Stimulated activated CD4-positive, alpha-beta T cell treated with anti-CD3 and anti-CD28 coated beads, Interleukin-4, amount 100 ng/mL, for 4 hours (primary cell): ENCODE data around the gene CGB3.
"Not testable (repeated sequence)": the region's sequence is repeated elsewhere in the genome, so short reads cannot be mapped to it uniquely, and the experiment has no call there.

Experiments
- DNase-seq, 2 experiments: peaks; one replicate each; pipeline ENCODE4 v3.0.0-alpha.2; 2020

Gene CGB3

DNA sequence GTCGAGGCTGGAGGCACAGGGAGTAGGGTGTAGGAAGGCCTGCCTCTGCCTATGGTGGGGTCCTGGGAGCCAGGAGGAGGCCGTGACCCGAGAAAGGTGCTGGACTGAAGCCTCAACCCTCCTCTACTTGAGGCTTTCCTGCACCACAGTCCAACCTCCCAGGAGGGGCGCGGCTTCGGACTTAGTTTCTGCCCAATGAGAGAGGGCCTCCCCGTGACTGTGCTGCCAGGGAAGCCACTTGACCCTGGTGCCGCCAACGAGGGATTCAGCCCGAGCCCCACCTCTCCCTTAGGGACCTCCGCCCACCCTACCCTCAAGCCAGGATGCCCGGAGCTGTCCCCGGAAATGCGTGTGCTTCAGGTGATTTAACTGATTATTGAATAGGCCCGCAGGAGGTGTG lies at the start of gene CGB3:
CGB3 (minus strand) TSS at position 101 of the 400 bp plus-strand sequence. CDS start 362 bp downstream, outside the sequence.
- not testable (repeated sequence) for DNase-seq

DNA sequence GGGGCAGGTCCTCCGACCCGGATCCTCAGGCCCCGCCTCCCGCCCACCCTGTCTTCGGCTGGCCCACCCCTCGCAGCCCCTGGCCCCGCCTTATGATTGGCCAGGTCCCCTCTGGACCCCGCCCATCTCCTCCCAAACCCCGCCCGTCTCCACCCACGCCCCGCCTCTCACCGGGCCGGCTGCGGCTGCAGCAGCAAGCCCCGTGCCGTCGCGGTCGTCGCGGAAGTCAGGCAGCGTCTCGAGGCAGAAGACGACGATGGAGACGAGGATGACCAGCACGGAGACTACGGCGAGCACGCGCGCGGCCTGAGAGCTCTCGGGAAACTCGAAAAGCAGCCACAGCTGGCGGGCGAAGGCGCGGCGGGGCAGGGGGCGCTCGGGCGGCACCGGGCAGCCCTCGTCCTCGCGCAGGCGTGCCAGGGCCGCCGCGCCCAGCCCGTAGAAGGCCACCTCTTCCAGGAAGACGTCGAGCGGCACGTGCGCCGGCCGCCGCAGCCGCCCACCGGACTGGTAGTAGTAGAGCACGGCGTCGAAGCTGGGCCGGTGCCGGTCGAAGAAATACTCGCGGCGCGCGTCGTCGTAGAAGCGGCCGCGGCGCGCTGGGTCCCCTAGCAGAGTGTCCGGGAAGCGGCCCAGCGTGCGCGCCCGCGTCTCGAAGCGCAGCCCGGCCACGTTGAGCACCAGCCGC lies 47.9 kb upstream of the CGB3 start:
- DNase-seq: peak in 1 of 2 experiments; percentile 46

DNA sequence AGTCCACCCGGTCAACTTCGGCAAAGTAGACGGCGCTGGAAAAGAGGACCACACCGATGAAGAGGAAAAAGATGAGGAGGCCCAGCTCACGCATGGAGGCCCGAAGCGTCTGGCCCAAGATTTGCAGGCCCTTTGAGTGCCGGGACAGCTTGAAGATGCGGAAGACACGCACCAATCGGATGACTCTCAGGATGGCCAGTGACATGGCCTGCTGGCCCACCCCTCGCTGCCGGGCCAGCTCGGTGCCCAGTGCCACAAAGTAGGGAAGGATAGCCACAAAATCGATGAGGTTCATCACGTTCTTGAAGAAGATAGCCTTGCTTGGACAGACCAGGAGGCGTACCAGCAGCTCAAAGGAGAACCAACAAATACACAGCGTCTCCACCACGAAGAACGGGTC lies 46.3 kb upstream of the CGB3 start:
- DNase-seq: no peak

DNA sequence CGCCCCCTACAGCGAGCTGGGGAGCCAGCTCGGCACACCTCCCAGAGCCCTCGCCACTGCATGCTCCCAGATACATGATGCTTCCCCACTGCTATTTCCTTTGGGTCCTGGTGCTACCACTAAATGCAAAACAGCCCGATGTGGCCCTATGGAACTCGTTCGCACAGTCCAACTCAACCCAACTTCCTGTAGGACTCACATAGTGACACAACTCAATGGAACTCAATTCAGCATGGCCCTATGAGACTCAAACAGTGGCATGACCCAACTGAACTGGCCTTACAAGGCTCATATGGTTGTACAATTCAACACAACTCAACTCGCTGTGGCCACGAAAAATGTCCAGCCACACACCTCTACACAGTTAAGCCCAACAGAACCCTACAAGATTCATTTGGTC lies 44.9 kb upstream of the CGB3 start:
- DNase-seq: no peak

DNA sequence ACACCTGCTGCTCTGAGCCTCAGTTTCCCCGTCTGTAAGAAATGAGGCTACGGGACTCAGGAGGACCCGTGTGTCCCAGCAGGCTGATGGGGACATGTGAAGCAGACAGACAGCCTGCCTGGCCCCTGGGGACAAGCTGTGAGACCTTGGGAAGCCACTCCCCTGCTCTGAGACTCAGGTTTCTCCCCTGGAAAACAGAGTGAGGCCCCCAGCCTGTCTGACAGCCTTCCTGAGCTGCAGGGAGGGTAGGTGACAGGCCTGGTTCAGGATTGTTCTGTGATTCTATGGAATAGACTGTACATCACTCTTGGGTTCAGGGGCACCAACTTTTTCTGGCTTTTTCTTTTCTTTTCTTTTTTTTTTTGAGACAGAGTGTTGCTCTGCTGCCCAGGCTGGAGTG lies 43.4 kb upstream of the CGB3 start:
- no peak for DNase-seq

DNA sequence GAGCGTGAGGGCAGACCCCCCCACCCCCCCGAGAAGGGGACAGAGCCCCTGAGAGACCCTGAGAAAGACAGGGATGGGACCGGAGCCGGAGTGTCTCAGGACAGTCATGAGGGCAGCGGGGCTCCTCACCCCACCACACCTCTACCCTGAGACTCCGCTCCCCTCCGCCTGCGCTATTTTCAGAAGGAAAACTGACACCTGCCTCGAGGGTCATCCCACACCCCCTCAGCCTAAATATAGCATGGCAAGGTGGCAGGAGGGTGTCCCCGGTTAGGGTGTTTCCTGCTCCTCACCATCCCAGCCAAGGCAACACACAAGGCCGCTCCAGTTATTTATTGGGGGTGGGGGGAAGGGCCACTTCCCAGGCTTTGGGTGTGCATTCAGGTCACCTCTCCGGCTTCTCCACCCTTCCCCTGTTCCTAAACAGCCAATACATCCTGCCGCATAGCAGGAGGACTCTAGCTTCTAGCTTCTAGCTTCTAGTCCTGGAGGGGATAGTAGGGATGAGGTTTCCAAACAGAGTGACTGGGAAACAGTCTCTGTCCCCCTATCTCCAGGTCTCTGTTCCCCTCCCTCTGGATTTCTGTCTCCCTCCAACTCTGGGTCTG lies 41.9 kb upstream of the CGB3 start:
- no peak for DNase-seq

DNA sequence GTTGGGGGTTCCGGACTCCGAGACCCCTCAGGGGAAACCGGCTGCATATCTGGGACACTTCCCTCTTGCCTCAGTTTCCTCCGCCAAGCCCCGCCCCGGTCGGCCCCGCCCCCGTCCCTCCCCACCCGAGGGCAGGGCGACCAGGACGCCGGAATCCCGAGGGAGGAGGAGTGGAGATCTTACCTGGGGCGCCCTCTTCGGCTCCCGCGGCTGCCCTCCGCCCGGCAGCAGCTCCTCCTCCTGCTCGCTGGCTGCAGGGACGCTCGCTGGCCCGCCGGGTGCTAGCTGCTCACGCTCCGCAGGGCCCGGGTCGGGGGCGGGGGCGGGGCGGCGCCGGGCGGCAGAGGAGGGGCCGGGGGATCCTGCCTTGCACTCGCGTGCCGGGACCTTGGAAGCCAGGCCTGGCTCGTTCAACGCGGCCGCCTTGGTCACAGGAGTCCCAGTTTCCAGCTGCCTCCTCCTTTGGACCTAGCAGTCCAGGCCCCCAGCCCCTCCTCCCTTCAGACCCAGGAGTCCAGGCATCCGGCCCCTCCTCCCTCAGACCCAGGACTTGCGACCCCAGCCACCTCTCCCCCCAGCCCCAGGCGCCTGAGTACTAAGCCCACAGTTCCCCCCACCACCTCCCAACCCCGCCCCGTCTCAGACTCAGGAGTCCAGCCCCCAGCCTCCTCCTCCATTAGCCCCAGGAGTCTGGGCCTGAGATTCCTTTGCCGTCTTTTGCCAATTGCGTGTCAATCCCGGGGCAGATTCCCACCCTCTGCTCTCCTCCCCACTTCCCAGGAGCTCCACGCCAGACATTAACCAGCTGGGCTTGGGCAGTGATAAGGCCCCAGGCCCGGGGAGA lies 40.9 kb upstream of the CGB3 start, which contains the start of gene NTF4:
NTF4 (minus strand) TSS at position 51 of the 844 bp plus-strand sequence. CDS start 2,821 bp downstream, outside the sequence.
- DNase-seq: no peak

DNA sequence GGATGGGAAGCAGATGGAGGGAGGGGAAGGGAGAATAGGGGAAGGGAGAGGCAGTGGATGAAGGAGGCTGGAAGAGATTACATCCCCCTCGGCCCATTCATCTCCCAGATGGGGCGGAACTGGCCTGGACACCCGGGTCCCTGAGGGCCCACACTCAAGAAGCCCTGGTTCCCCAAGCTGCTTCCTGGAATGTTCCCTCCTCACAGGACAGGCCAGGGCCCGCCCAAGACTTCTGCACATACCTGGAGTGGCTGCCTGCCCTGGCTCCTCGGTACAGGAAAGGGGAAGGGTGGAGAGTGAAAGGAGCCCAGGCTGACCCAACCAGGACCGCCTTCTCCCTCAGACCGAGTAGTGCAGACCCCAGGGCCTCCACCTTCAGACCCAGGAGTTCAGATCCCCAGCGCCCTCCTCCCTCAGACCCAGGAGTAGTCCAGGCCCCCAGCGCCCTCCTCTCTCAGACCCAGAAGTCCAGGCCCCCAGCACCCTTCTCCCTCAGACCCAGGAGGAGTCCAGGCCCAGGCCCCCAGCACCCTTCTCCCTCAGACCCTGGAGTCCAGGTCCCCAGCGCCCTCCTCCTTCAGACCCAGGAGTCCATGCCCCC lies 40.0 kb upstream of the CGB3 start:
- DNase-seq: no peak

DNA sequence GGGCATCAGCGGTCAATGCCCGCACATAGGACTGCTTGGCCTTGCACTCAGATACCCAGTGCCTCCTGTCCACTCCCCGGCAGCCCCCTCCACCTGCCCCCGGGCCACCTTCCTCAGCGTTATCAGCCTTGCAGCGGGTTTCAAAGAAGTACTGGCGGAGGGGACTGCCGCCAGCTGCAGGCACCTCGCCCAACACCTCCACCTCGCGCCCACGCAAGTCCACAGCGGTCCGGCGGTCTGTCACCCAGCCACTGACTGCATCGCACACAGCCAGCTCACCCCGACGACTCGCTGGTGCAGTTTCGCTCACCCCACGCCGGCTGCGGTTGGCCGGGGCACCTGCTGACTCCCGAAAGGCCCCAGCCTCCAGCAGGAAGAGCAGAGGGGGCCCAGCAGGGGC lies 37.3 kb upstream of the CGB3 start:
- no peak for DNase-seq

DNA sequence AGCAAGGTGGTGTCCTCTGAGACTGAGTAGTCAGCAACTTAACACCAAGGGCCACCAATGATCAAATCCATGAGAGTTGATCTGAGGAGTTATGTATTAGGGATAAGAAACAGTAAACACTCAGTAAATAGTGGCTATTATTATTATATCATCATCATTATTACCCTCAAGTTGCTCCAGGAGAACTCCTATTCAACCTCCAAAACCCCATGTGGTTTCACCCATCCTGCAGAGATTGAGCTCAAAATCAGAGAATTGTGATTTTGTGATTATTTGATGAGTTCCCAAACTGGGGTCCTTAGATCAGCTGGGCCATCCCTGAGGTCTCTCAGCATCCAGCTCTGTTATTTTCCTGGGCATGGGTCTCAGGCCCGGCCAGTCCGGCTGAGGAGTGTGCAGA lies 36.9 kb upstream of the CGB3 start:
- DNase-seq: no peak

DNA sequence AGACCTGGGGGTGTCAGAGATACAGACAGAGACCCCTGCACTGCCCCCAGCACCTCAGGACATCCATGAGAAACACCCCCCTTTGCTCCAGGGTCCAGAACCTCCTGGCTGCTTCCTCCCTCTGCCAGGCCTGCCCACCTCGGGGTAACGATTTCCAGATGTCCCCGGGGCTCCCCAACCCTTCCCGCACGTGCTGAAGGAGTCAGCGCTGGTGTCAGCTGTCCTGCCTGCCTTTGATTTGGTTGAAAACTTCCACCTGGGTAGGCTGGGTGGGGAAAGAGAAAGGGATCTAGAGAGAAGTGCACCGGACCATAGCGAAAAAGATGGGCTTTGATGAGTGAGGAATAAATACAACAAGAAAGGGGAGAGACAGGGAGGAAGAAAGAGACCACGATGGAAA lies 34.9 kb upstream of the CGB3 start:
- no peak for DNase-seq

DNA sequence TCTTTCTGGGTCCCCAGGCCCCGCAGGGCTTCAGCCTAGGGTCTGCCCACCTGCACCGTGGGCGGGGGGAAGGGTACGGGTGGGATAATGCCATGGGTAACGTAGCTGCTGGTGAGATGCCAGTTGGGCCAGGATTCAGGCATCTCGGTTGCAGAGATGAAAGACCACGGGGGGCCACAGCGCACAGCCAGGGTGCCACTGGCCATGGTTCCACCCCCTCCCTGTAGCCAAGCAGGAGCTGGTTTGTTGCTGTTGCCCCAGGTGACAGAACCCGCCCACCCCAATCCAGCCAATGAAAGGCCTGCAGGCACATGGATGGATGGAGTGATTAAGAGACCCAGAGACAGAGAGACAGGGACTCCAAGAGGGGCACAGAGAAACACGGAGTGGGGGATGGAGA lies 34.4 kb upstream of the CGB3 start:
- no peak for DNase-seq

DNA sequence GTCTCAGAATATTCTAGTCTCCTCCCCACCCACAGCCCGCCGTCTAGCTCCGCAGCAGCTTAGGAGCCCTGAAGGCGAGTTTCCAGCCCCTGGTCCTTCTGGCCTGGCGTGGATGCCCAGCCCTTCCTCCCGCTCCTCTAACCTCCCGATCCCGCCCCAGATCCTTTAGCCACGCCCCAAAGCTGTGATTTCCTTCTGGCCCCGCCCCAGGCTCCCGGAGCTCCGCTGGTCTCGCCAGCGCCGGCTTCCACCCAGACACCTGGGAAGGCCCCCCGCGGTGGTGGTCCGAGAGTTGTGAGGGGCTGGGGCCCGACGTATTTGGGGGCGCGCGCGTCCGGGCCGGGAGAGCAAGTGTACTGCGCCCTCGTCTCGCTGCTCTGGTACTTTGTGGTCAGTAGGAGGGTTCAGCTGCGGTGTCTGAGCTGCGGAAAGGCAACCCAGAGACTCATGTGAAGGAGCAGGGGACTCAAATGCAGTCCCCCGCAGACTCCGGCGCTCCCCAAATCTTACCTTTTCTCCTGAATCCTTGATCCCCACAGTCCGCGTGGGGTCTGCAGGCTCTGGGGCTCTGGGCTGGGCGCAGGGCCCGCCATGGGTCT lies 33.6 kb upstream of the CGB3 start, which contains the start of gene CGB7:
CGB7 (minus strand) TSS at position 114 of the 599 bp plus-strand sequence. CDS start 2,374 bp downstream, outside the sequence.
- peak; percentile 31 to 34 for DNase-seq

DNA sequence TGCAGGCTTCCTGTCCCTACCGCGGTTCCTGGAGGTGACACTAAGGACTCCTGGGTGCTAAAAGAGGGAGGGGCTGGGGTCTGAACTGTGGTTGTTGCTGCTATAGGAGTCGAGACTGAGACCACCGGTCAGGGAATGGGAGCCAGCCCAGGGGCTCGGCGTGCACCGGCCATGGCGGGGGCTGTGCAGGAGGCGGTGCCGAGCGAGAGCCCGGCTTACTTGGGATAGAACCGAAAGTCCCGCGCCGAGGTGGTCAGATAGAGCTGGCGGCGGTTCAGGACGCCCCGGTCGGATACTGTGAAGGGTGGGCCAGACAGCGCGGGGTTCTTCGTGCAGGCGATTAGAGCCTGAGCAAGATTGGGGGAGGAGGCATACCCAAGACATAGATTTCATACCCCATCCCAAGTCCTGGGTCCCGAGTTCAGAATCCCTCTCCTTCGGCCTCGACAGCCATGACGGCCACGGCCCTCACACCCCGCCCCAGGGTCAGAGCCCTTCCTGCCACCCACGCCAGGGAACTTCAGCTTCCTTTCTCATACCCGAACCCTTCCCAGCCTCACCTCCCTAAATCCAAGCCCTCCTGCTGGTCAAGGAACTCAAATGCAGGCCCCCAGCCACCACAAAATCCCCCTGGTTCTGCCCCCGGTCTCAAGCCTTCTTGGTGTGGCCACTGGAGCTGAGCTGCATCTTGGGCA lies 32.9 kb upstream of the CGB3 start:
- not testable (repeated sequence) for DNase-seq

DNA sequence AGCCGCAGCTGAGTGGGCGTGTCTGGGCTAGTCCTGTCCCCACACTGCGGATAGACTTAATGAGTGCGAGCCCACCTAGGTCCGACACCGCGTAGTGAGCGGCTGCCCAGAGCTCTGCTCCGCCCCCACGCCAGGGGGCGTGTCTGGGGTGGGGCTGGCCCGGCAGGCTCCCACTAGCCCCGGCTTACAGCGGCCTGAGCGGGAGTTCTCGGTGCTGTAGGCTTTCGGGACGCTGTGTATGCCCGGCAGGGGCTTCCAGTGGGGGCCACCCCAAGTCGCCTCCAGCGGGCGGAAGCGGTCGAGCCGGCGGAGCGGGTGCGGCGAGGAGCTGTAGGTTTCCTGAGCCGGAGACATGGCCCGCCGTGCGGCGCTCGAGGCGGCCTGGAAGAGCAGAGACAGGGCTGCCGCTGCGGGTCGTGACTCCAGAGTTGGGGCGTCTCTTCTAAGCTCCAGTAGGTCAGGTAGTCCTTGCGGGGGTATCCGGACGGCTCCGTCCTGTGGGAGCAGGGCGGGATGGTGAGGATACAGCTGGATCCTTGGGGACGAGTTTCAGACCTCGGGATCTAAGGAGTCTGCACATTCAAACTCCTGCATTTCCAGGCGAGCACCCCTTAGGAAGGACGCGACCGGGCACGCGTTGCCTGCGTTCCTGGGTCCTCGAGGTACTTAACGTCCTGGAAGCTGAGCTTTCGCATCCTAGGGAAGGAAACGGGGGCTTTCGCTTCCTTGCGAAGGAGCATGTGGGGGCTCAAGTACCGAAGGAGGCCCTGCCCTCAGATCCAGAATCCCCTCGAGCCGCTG lies 32.2 kb upstream of the CGB3 start:
- peak; percentile 38 to 53 for DNase-seq

DNA sequence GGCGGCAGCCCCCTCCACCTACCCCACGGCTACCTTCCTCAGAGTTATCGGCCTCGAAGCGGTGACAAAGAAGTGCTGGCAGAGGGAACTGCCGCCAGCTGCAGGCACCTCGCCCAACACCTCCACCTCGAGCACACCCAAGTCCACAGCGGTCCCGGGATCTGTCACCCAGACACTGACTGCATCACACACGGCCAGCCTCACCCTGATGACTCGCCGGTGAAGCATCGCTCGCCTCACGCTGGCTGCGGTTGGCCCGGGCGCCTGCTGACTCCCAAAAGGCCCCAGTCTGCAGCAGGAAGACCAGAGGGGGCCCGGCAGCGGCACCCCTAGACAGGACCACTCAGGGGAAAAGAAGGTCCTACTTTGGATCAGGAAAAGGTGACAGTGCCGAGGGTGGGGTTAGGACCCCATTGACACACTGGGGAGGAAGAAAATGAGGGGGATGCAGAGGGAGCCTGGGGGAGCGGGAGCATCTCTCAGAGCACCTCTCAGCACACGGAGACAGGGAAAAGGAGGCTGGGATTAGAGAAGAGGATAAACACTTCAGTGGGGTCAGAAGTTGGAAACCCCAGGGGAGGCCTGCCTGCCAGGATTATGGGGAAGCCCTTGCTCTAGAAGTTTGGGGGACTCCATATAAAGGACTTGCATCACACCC lies 26.4 kb upstream of the CGB3 start:
- DNase-seq: not testable (repeated sequence)

DNA sequence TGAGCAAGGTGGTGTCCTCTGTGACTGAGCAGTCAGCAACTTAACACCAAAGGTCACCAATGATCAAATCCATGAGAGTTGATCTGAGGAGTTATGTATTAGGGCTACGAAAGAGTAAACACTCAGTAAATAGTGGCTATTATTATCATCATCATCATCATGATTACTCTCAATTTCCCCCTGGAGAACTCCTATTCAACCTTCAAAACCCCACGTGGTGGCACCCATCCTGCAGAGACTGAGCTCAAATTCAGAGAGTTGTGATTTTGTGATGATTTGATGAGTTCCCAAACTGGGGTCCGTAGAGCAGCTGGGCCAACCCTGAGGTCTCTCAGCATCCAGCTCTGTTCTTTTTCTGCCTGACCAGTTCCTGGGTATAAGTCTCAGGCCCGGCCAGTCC lies 25.7 kb upstream of the CGB3 start:
- not testable (repeated sequence) for DNase-seq

DNA sequence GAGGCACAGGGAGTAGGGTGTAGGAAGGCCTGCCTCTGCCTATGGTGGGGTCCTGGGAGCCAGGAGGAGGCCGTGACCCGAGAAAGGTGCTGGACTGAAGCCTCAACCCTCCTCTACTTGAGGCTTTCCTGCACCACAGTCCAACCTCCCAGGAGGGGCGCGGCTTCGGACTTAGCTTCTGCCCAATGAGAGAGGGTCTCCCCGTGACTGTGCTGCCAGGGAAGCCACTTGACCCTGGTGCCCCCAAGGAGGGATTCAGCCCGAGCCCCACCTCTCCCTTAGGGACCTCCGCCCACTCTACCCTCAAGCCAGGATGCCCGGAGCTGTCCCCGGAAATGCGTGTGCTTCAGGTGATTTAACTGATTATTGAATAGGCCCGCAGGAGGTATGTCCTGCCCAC lies 24.9 kb upstream of the CGB3 start, which contains the start of gene CGB8:
CGB8 (minus strand) TSS at position 101 of the 400 bp plus-strand sequence. CDS start 372 bp downstream, outside the sequence.
- not testable (repeated sequence) for DNase-seq

DNA sequence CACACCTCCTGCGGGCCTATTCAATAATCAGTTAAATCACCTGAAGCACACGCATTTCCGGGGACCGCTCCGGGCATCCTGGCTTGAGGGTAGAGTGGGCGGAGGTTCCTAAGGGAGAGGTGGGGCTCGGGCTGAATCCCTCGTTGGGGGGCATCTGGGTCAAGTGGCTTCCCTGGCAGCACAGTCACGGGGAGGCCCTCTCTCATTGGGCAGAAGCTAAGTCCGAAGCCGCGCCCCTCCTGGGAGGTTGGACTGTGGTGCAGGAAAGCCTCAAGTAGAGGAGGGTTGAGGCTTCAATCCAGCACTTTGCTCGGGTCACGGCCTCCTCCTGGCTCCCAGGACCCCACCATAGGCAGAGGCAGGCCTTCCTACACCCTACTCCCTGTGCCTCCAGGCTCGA lies 19.4 kb upstream of the CGB3 start, which contains the start of gene CGB5:
CGB5 (plus strand) TSS at position 301 of the 400 bp plus-strand sequence. CDS start 362 bp downstream, outside the sequence.
- DNase-seq: not testable (repeated sequence)

DNA sequence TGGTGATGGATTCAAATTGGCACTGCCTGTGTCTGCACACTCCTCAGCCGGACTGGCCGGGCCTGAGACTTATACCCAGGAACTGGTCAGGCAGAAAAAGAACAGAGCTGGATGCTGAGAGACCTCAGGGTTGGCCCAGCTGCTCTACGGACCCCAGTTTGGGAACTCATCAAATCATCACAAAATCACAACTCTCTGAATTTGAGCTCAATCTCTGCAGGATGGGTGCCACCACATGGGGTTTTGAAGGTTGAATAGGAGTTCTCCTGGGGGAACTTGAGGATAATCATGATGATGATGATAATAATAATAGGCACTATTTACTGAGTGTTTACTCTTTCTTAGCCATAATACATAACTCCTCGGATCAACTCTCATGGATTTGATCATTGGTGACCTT lies 18.5 kb upstream of the CGB3 start:
- DNase-seq: not testable (repeated sequence)
